Measurements from ENCODE around the gene DENND6B. TPM values are rescaled to one million over a fixed set of nuclear protein-coding genes. Genes with fewer than 3 reads are reported as not detected.
"Not testable (repeated sequence)": the region's sequence is repeated elsewhere in the genome, so short reads cannot be mapped to it uniquely, and the experiment has no call there.

DENND6B gene
- total RNA-seq, 1 experiment from 2014 or later: 0.47 TPM

- Histone ChIP-seq H3K36me3 (peaks cover 24% of the 10 kb centered on the region), H3K4me1 (replicated peaks) (peaks cover 4% of the 10 kb centered on the region; the same call in 1 of the 2 replicates), H3K4me3 (no peak overlapping the region), H3K27me3 (replicated peaks) (no peaks in the 10 kb centered on the region), H3K27ac (no peak overlapping the region), H3K9me3 (replicated peaks) (no peaks in the 10 kb centered on the region; the same call in 1 of the 2 replicates)
- DNase-seq (ENCODE audit: low read depth in 1 of 2, low spot score in 2 of 2): no peak
These were observed 20.3 kb upstream of the DENND6B start for GRCh38 chr22:50347157-50347556.

- H3K4me1 ChIP-seq (replicated peaks): peaks cover 7% of the 10 kb centered on the region; the same call in 1 of the 2 replicates
- no peak for DNase-seq (ENCODE audit: low read depth in 1 of 2, low spot score in 2 of 2)
- no peak overlapping the region for H3K27ac ChIP-seq
- peaks cover 18% of the 10 kb centered on the region for H3K36me3 ChIP-seq
- H3K9me3 ChIP-seq (replicated peaks): no peaks in the 10 kb centered on the region; the same call in 1 of the 2 replicates
- no peak overlapping the region for H3K4me3 ChIP-seq
- H3K27me3 ChIP-seq (replicated peaks): no peaks in the 10 kb centered on the region
These were observed 19.7 kb upstream of the DENND6B start for GRCh38 chr22:50346470-50346869.

- H3K27ac ChIP-seq: peak overlapping the region; percentile 70
These were observed 16.7 kb upstream of the DENND6B start for GRCh38 chr22:50343541-50343935.

GRCh38 chr22:50342651-50343540 is 16.1 kb upstream of the DENND6B start, which contains the start of gene PPP6R2:
Gene PPP6R2, plus strand, starts transcription at chr22:50343327. Its CDS starts 50,582 bp downstream, at chr22:50393909.
- H3K36me3 ChIP-seq: peaks cover 6% of the 10 kb centered on the region
- H3K27ac ChIP-seq: peak within 1 kb of the TSS; percentile 70
- no peaks in the 10 kb centered on the region; the same call in 1 of the 2 replicates for H3K9me3 ChIP-seq (replicated peaks)
- H3K4me1 ChIP-seq (replicated peaks): peaks cover 7% of the 10 kb centered on the region; the same call in 1 of the 2 replicates
- DNase-seq (ENCODE audit: low read depth in 1 of 2, low spot score in 2 of 2): peak; percentile 72 to 75
- H3K4me3 ChIP-seq: peak within 1 kb of the TSS; percentile 100
- no peaks in the 10 kb centered on the region for H3K27me3 ChIP-seq (replicated peaks)

More at GRCh38 chr22:50343541-50343935, 16.7 kb upstream of the DENND6B start:
- DNase-seq (ENCODE audit: low read depth in 1 of 2, low spot score in 2 of 2): no peak
- Histone ChIP-seq H3K9me3 (replicated peaks) (no peaks in the 10 kb centered on the region; the same call in 1 of the 2 replicates), H3K4me3 (peak overlapping the region; percentile 100), H3K27me3 (replicated peaks) (no peaks in the 10 kb centered on the region), H3K4me1 (replicated peaks) (peaks cover 7% of the 10 kb centered on the region; the same call in 1 of the 2 replicates), H3K36me3 (peaks cover 13% of the 10 kb centered on the region)

- Histone ChIP-seq H3K27ac (no peak overlapping the region), H3K27me3 (replicated peaks) (no peaks in the 10 kb centered on the region), H3K36me3 (peaks cover 6% of the 10 kb centered on the region), H3K4me3 (peak overlapping the region; percentile 100), H3K4me1 (replicated peaks) (peaks cover 7% of the 10 kb centered on the region; the same call in 1 of the 2 replicates), H3K9me3 (replicated peaks) (no peaks in the 10 kb centered on the region; the same call in 1 of the 2 replicates)
- peak; percentile 90 to 93 for DNase-seq (ENCODE audit: low read depth in 1 of 2, low spot score in 2 of 2)
These were observed 15.3 kb upstream of the DENND6B start for GRCh38 chr22:50341977-50342650.

- no peak for DNase-seq (ENCODE audit: low read depth in 1 of 2, low spot score in 2 of 2)
- Histone ChIP-seq H3K27ac (no peak overlapping the region), H3K4me3 (no peak overlapping the region), H3K4me1 (replicated peaks) (peaks cover 7% of the 10 kb centered on the region; the same call in 1 of the 2 replicates), H3K9me3 (replicated peaks) (no peaks in the 10 kb centered on the region; the same call in 1 of the 2 replicates), H3K36me3 (peaks cover 3% of the 10 kb centered on the region), H3K27me3 (replicated peaks) (no peaks in the 10 kb centered on the region)
These were observed 13.4 kb upstream of the DENND6B start for GRCh38 chr22:50339945-50340879.

GRCh38 chr22:50338860-50339462 is 12.1 kb upstream of the DENND6B start:
- H3K27ac ChIP-seq: no peak overlapping the region
- no peaks in the 10 kb centered on the region for H3K27me3 ChIP-seq (replicated peaks)
- peaks cover 3% of the 10 kb centered on the region for H3K36me3 ChIP-seq
- DNase-seq (ENCODE audit: low read depth in 1 of 2, low spot score in 2 of 2): no peak
- H3K4me1 ChIP-seq (replicated peaks): peaks cover 7% of the 10 kb centered on the region; the same call in 1 of the 2 replicates
- H3K4me3 ChIP-seq: no peak overlapping the region
- H3K9me3 ChIP-seq (replicated peaks): no peaks in the 10 kb centered on the region; the same call in 1 of the 2 replicates

DNA sequence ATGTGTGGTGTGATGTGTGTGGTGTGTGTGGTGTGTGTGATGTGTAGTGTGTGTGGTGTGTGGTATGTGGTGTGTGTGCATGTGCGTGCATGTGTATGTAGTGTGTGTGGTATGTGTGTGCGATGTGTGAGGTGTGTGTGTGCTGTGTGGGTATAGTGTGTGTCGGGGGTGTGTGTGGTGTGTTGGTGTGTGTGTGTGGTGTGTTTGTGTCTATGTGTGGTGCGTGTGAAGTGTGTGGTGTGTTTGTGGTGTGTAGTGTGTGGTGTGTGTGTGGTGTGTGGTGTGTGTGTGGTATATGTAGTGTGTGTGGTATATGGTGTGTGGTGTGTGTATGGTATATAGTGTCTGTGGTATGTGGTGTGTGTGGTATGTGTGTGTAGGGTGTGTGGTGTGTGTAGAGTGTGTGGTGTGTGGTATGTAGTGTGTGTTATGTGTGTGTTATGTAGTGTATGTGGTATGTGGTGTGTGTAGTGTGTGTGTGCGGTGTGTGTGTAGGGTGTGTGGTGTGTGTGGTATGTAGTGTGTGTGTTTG is 11.3 kb upstream of the DENND6B start:
- no peaks in the 10 kb centered on the region for H3K36me3 ChIP-seq

DNA sequence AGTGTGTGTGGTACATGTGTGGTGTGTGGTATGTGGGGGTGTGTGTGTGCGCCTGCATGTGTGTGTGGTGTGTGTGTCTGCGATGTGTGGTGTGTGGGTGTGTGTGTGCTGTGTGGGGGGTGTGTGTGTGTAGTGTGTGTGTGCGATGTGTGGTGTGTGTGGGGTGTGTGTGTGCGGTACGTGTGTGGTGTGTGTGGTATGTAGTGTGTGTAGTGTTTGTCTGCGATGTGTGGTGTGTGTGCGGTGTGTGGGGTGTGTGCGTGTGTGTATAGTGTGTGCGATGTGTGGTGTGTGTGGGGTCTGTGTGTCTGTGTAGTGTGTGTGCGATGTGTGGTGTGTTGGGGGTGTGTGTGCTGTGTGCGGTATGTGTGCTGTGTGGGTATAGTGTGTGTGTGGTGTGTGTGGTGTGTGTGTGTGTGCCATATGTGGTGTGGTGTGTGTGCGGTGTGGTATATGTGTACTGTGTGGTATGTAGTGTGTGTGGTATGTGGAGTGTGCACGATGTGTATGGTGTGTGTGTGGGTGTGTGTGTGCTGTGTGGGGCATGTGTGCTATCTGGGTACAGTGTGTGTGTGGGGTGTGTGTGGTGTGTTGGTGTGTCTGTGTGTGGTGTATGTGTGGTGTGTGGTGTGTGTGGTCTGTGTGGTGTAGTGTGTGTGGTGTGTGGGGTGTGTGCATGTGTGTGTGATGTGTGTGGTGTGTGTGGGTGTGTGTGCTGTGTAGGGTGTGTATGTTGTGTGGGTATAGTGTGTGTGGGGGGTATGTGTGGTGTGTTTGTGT is 10.6 kb upstream of the DENND6B start:
- H3K27me3 ChIP-seq (replicated peaks): no peaks in the 10 kb centered on the region
- H3K4me1 ChIP-seq (replicated peaks): peaks cover 3% of the 10 kb centered on the region; the same call in 1 of the 2 replicates
- H3K9me3 ChIP-seq (replicated peaks): no peaks in the 10 kb centered on the region
- H3K27ac ChIP-seq: no peak overlapping the region
- no peaks in the 10 kb centered on the region for H3K36me3 ChIP-seq
- DNase-seq (ENCODE audit: low read depth in 1 of 2, low spot score in 2 of 2): no peak
- H3K4me3 ChIP-seq: no peak overlapping the region

More for the DNA sequence above, 11.3 kb upstream of the DENND6B start:
- Histone ChIP-seq H3K9me3 (replicated peaks) (no peaks in the 10 kb centered on the region), H3K27ac (no peak overlapping the region), H3K4me1 (replicated peaks) (peaks cover 7% of the 10 kb centered on the region; the same call in 1 of the 2 replicates), H3K4me3 (no peak overlapping the region), H3K27me3 (replicated peaks) (no peaks in the 10 kb centered on the region)
- DNase-seq (ENCODE audit: low read depth in 1 of 2, low spot score in 2 of 2): no peak

GRCh38 chr22:50334433-50334832 is 7.6 kb upstream of the DENND6B start:
- not testable (repeated sequence) for DNase-seq (ENCODE audit: low read depth in 1 of 2, low spot score in 2 of 2); H3K27me3 ChIP-seq (replicated peaks); H3K27ac ChIP-seq; H3K36me3 ChIP-seq; H3K4me3 ChIP-seq; H3K9me3 ChIP-seq (replicated peaks)
- peaks cover 15% of the 10 kb centered on the region for H3K4me1 ChIP-seq (replicated peaks)

DNA sequence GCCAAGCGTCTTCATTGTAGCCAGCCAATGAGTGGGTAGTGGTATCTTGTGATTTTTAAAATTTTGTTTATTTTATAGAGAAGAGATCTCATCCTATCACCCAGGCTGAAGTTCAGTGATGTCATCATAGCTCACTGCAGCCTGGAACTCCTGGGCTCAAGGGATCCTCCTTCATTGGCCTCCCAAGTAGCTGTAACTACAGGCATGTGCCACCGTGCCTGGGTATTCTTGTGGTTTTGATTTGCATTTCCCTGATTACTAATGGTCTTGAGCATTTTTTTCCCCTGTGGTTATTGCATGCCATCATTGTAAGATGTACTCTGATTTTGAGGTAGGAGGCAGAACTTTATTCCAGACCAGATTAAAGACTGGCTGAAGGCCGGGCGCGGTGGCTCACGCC is 2.4 kb upstream of the DENND6B start:
- Histone ChIP-seq H3K9me3 (replicated peaks) (no peaks in the 10 kb centered on the region; the same call in 1 of the 2 replicates), H3K27me3 (replicated peaks) (no peaks in the 10 kb centered on the region), H3K27ac (peak overlapping the region; percentile 33; the same call in 1 of the 2 replicates), H3K36me3 (peaks cover 6% of the 10 kb centered on the region), H3K4me1 (replicated peaks) (peaks cover 38% of the 10 kb centered on the region), H3K4me3 (no peak overlapping the region)
- DNase-seq (ENCODE audit: low read depth in 1 of 2, low spot score in 2 of 2): peak; percentile 60 to 74

DNA sequence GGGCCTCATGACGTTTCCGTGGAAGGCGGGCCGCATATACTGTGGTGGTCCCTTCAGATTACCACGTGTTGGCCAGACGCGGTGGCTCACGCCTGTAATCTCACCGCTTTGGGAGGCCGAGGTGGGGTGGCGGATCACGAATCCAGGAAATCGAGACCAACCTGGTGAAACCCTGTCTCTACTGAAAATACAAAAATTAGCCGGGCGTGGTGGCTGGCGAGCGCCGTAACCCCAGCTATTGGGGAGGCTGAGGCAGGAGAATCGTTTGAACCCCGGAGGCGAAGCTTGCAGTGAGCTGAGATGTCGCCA is 853 bp upstream of the DENND6B start:
- Histone ChIP-seq H3K27ac (peak overlapping the region; percentile 98), H3K27me3 (replicated peaks) (no peaks in the 10 kb centered on the region), H3K36me3 (peaks cover 6% of the 10 kb centered on the region), H3K9me3 (replicated peaks) (no peaks in the 10 kb centered on the region; the same call in 1 of the 2 replicates), H3K4me3 (peak overlapping the region; percentile 92), H3K4me1 (replicated peaks) (peaks cover 38% of the 10 kb centered on the region)
- DNase-seq (ENCODE audit: low read depth in 1 of 2, low spot score in 2 of 2): no peak
